HUES64 (cell line): ENCODE measurements around the gene JMJD7.

Experiments used
- H3K27ac ChIP-seq: 2 replicates; pipeline ENCODE4 v1.7.0; 2013; ENCODE audit warnings: low read depth, low read length, inconsistent platforms
- H3K27me3 ChIP-seq: 2 replicates; pipeline ENCODE4 v1.6.1; 2013; ENCODE audit warnings: mild to moderate bottlenecking, low read length; ENCODE audit not compliant: insufficient read depth
- H3K36me3 ChIP-seq: 2 replicates; pipeline ENCODE4 v1.6.1; 2013; ENCODE audit warnings: mild to moderate bottlenecking, low read length; ENCODE audit not compliant: insufficient read depth
- H3K4me1 ChIP-seq: 2 replicates; pipeline ENCODE4 v1.6.1; 2013; ENCODE audit warnings: mild to moderate bottlenecking, low read length, moderate library complexity; ENCODE audit not compliant: insufficient read depth
- H3K4me3 ChIP-seq: 2 replicates; pipeline ENCODE4 v1.5.1; 2013; ENCODE audit warnings: mild to moderate bottlenecking, low read length, moderate library complexity
- H3K9ac ChIP-seq: 2 replicates; pipeline ENCODE4 v1.6.1; 2013; ENCODE audit warnings: mild to moderate bottlenecking, low read depth, low read length
- H3K9me3 ChIP-seq: 2 replicates; pipeline ENCODE4 v1.6.1; 2013; ENCODE audit warnings: low read depth, low read length; ENCODE audit not compliant: insufficient read depth
- WGBS: fragments of 150-250, 120-280 bp; methylation state at CpG from one replicate; pipeline ENCODE4 v1.1.7; 2013; ENCODE audit warnings: missing lambda C conversion rate; 5-methylcytosine and 5-hydroxymethylcytosine counted together

JMJD7 gene

DNA sequence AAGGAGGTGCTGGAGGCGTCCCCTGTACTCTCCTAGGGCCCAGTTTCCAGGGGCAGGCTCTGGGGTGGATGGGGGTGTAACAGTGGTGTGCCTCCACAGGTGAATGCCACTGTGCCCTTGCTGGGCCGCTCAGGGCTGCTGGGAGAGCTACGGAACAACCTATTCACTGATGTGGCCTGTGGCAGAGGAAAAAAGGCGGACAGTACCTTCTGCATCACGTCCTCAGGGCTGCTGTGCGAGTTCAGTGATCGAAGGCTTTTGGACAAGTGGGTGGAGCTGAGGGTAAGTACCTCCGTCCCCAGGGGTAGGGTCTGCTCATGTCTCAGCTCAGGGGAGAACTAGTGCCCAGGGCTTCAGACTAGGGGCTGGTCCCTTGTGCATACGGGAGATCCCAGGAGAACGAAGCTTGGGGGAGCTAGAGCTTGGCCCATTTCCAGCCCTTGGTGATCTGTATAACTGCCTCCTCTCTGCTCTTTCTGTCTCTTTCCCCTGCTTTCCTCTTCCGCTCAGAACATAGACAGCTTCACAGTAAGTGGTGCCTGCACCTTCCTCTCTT, 15.0 kb upstream of the JMJD7 start:
- Histone ChIP-seq H3K9ac (no peak overlapping the region), H3K9me3 (no peaks in the 10 kb centered on the region), H3K27ac (no peak overlapping the region), H3K27me3 (no peaks in the 10 kb centered on the region), H3K4me1 (no peaks in the 10 kb centered on the region), H3K36me3 (peaks cover 11% of the 10 kb centered on the region), H3K4me3 (no peak overlapping the region)
- WGBS: 92% methylated on average over 11 of the region's 11 CpGs

DNA sequence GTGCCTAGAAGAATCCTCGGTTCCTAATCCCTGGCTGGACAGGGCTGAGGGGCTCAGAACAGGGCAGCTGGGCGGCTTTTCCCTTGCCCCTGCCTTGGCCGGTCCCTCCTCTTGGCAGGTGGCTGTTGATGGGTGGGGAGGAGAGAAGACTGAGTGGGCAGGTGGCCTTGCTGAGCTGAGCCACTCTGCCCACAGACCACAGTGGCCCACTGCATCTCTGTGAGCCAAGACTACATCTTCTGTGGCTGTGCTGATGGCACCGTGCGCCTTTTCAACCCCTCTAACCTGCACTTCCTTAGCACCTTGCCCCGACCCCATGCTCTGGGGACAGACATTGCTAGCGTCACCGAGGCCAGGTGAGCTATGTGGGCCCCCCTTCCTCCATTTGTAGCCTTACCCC, 14.5 kb upstream of the JMJD7 start:
- no peak overlapping the region for H3K4me3 ChIP-seq
- 94% methylated on average over 8 of the region's 8 CpGs for WGBS
- peaks cover 16% of the 10 kb centered on the region for H3K36me3 ChIP-seq
- no peaks in the 10 kb centered on the region for H3K9me3 ChIP-seq
- H3K27ac ChIP-seq: no peak overlapping the region
- H3K27me3 ChIP-seq: no peaks in the 10 kb centered on the region
- H3K9ac ChIP-seq: no peak overlapping the region
- H3K4me1 ChIP-seq: no peaks in the 10 kb centered on the region

GRCh38 chr15:41814534-41814933, 13.4 kb upstream of the JMJD7 start:
- Histone ChIP-seq H3K36me3 (peaks cover 19% of the 10 kb centered on the region), H3K27ac (no peak overlapping the region), H3K9ac (no peak overlapping the region), H3K27me3 (no peaks in the 10 kb centered on the region), H3K4me3 (no peak overlapping the region), H3K9me3 (no peaks in the 10 kb centered on the region), H3K4me1 (no peaks in the 10 kb centered on the region)
- WGBS: 92% methylated on average over 5 of the region's 5 CpGs

DNA sequence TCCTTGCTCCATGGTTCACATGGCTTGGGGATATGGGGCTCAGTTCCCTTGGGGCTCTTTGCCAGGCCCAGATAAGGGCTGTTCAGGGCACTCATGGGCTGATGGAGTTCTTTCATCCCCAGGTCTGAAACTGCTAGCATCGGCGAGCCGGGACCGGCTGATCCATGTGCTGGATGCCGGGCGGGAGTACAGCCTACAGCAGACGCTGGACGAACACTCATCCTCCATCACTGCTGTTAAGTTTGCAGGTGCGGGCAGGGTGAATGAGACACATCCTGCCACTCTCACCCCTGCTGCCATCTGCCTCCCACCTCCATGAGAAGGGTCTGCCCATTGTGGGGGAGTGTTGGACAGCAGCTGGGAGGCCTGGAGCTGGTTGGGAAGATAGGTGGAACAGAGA, 11.1 kb upstream of the JMJD7 start:
- Histone ChIP-seq H3K27ac (no peak overlapping the region), H3K9me3 (no peaks in the 10 kb centered on the region), H3K27me3 (no peaks in the 10 kb centered on the region), H3K9ac (no peak overlapping the region), H3K4me1 (no peaks in the 10 kb centered on the region), H3K36me3 (peaks cover 25% of the 10 kb centered on the region), H3K4me3 (no peak overlapping the region)
- 96% methylated on average over 9 of the region's 9 CpGs for WGBS

DNA sequence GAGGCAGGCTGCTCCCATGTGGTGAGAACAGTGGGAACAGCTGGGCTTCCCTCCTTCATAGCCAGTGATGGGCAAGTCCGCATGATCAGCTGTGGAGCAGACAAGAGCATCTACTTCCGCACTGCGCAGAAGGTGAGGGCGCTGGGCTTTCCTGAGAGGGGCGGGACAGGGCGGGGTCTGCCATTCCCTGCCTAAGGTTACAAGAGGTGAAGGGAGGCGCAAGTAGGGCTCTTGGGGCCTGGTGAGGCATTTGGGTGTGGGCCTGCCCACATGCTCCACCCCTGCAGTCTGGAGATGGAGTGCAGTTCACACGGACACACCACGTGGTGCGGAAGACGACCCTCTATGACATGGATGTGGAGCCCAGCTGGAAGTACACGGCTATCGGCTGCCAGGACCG, 10.6 kb upstream of the JMJD7 start:
- peaks cover 25% of the 10 kb centered on the region for H3K36me3 ChIP-seq

GRCh38 chr15:41817781-41818180, 10.1 kb upstream of the JMJD7 start:
- WGBS: 93% methylated on average over 6 of the region's 6 CpGs
- H3K9me3 ChIP-seq: no peaks in the 10 kb centered on the region
- no peaks in the 10 kb centered on the region for H3K4me1 ChIP-seq
- H3K9ac ChIP-seq: no peak overlapping the region
- H3K27me3 ChIP-seq: no peaks in the 10 kb centered on the region
- peaks cover 25% of the 10 kb centered on the region for H3K36me3 ChIP-seq
- no peak overlapping the region for H3K4me3 ChIP-seq
- H3K27ac ChIP-seq: no peak overlapping the region

More for the DNA sequence above, 10.6 kb upstream of the JMJD7 start:
- 95% methylated on average over 14 of the region's 14 CpGs for WGBS
- Histone ChIP-seq H3K9me3 (no peaks in the 10 kb centered on the region), H3K27ac (no peak overlapping the region), H3K4me1 (no peaks in the 10 kb centered on the region), H3K4me3 (no peak overlapping the region), H3K27me3 (no peaks in the 10 kb centered on the region), H3K9ac (no peak overlapping the region)

GRCh38 chr15:41819455-41820050, 8.3 kb upstream of the JMJD7 start:
- H3K27me3 ChIP-seq: no peaks in the 10 kb centered on the region
- no peak overlapping the region for H3K9ac ChIP-seq
- 94% methylated on average over 9 of the region's 9 CpGs for WGBS
- peaks cover 29% of the 10 kb centered on the region for H3K36me3 ChIP-seq
- no peaks in the 10 kb centered on the region for H3K9me3 ChIP-seq
- H3K4me3 ChIP-seq: no peak overlapping the region
- no peak overlapping the region for H3K27ac ChIP-seq
- H3K4me1 ChIP-seq: no peaks in the 10 kb centered on the region

DNA sequence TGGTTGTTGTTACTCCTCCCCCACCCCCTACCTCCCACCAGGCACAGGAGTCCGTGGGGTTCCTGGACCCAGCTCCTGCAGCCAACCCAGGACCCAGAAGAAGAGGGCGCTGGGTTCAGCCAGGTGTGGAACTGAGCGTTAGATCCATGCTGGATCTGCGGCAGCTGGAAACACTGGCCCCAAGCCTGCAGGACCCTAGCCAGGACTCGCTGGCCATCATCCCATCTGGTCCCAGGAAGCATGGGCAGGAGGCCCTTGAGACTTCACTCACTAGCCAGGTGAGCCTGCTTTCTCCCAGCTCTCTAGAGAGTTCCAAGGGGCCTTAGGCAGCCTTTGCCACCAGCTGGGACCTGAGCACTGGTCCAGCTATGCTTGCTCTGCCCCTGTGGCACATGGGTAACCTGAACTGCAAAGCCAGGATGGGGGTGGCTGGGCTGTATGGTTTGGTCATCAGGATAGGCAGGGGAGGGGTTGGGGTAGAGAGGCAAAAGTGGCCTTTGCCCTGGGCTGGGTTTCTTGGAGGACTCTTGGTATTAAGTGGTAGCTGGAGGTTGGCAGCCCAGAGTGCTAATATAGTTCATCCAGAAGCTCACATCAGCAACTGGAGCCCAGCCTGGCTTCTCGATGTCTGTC, 7.0 kb upstream of the JMJD7 start:
- Histone ChIP-seq H3K9ac (no peak overlapping the region), H3K27me3 (no peaks in the 10 kb centered on the region), H3K9me3 (no peaks in the 10 kb centered on the region), H3K4me3 (no peak overlapping the region), H3K36me3 (peaks cover 26% of the 10 kb centered on the region), H3K27ac (no peak overlapping the region), H3K4me1 (peaks cover 5% of the 10 kb centered on the region; the same call in 1 of the 2 replicates)
- 94% methylated on average over 6 of the region's 6 CpGs for WGBS

DNA sequence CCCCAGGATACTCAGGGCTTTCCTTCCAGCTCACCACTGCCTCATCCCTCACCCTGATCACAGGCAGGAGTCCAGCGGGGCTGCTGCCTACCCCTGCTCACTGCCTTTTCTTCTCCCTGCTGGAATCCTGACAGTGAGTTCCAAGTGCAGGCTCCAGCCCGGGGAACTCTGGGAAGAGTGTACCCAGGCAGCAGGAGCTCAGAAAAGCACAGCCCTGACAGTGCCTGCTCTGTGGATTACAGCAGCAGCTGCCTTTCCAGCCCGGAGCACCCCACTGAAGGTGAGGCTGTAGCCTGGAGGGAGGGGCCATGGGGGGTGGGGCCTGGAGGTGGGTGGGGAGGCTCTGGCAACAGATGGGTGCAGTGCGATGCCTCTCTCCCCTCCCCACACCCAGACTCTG, 6.1 kb upstream of the JMJD7 start:
- WGBS: 91% methylated on average over 3 of the region's 4 CpGs
- Histone ChIP-seq H3K27ac (no peak overlapping the region), H3K36me3 (peaks cover 23% of the 10 kb centered on the region), H3K9me3 (no peaks in the 10 kb centered on the region), H3K27me3 (no peaks in the 10 kb centered on the region), H3K4me1 (peaks cover 6% of the 10 kb centered on the region; the same call in 1 of the 2 replicates), H3K9ac (no peak overlapping the region), H3K4me3 (no peak overlapping the region)

DNA sequence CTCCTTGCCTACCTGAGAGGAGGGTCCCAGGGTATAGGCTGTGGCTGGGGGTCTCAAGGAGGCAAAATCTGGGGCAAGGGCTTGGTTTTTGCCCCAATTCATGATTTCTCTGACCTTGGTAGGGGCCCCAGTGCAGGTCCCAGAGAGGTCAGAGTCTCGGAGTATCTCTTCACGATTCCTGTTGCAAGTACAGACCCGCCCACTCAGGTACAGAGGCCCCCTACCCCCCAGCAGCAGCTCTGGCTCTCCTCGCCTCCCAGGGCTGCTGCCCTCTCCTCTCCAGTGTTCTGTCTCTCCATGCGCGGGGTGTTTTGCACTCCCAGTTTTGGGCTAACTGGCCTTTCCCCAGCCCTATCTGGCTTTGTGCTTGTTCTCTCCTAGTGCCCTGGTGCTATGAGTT, 5.4 kb upstream of the JMJD7 start:
- H3K27ac ChIP-seq: no peak overlapping the region
- WGBS: 90% methylated on average over 6 of the region's 6 CpGs

GRCh38 chr15:41822957-41823356, 4.9 kb upstream of the JMJD7 start:
- H3K27ac ChIP-seq: no peak overlapping the region
- no peak overlapping the region for H3K4me3 ChIP-seq
- H3K27me3 ChIP-seq: no peaks in the 10 kb centered on the region
- 92% methylated on average over 6 of the region's 6 CpGs for WGBS
- peaks cover 18% of the 10 kb centered on the region; the same call in 1 of the 2 replicates for H3K36me3 ChIP-seq
- peaks cover 6% of the 10 kb centered on the region; the same call in 1 of the 2 replicates for H3K4me1 ChIP-seq
- no peaks in the 10 kb centered on the region for H3K9me3 ChIP-seq
- H3K9ac ChIP-seq: no peak overlapping the region

More for the DNA sequence above, 5.4 kb upstream of the JMJD7 start:
- Histone ChIP-seq H3K9me3 (no peaks in the 10 kb centered on the region), H3K27me3 (no peaks in the 10 kb centered on the region), H3K36me3 (peaks cover 22% of the 10 kb centered on the region), H3K4me1 (peaks cover 6% of the 10 kb centered on the region; the same call in 1 of the 2 replicates), H3K4me3 (no peak overlapping the region), H3K9ac (no peak overlapping the region)
